ENCODE results near the gene ULK4.

GRCh38 chr3:41888368-41889076, 73.4 kb downstream of the ULK4 start:
- TF ChIP-seq POLR2A (IDR thresholded peaks at IDR 0.05; ENCODE audit: low read depth, low read length) (no peak), TAF1 (IDR thresholded peaks at IDR 0.05; ENCODE audit: low read depth, low read length) (no peak), POLR2AphosphoS5 (IDR thresholded peaks at IDR 0.05; ENCODE audit: low read depth, low read length) (no peak)

Measured in GM12891 (cell line).